HG03565 (cell line): Measurements from ENCODE around the gene RAB30.
"Not testable (repeated sequence)": the region's sequence is repeated elsewhere in the genome, so short reads cannot be mapped to it uniquely, and the experiment has no call there.

Experiments used
- ATAC-seq: cut with Tn5 transposase; IDR thresholded peaks from one replicate; pipeline ENCODE4 v1.9.1; 2021; ENCODE audit warnings: mild to moderate bottlenecking, moderate library complexity; ENCODE audit not compliant: unreplicated experiment

Gene RAB30

GRCh38 chr11:83011333-83012167 is 60.1 kb downstream of the RAB30 start:
- ATAC-seq: no peak

GRCh38 chr11:83009999-83010398 is 61.7 kb downstream of the RAB30 start:
- ATAC-seq: no peak

- ATAC-seq: not testable (repeated sequence)
These were observed 62.6 kb downstream of the RAB30 start for GRCh38 chr11:83009136-83009535.

- no peak for ATAC-seq
These were observed 63.1 kb downstream of the RAB30 start for GRCh38 chr11:83008581-83008923.

- ATAC-seq: no peak
These were observed 63.7 kb downstream of the RAB30 start for GRCh38 chr11:83007909-83008580.

- no peak for ATAC-seq
These were observed 64.2 kb downstream of the RAB30 start for GRCh38 chr11:83007477-83007876.

GRCh38 chr11:83006877-83007330 is 64.8 kb downstream of the RAB30 start:
- peak; percentile 75 for ATAC-seq

- no peak for ATAC-seq
These were observed 66.7 kb downstream of the RAB30 start for GRCh38 chr11:83004746-83005556.

GRCh38 chr11:83002522-83002921 is 69.2 kb downstream of the RAB30 start:
- no peak for ATAC-seq

GRCh38 chr11:83002053-83002452 is 69.6 kb downstream of the RAB30 start:
- no peak for ATAC-seq

GRCh38 chr11:83000381-83000780 is 71.3 kb downstream of the RAB30 start:
- no peak for ATAC-seq

- no peak for ATAC-seq
These were observed 72.5 kb downstream of the RAB30 start for GRCh38 chr11:82999232-82999631.

GRCh38 chr11:82998697-82999096 is 73.0 kb downstream of the RAB30 start:
- ATAC-seq: no peak

GRCh38 chr11:82996966-82997606 is 74.6 kb downstream of the RAB30 start:
- ATAC-seq: peak; percentile 84

- ATAC-seq: peak; percentile 37
These were observed 75.8 kb downstream of the RAB30 start for GRCh38 chr11:82995754-82996398.

GRCh38 chr11:82995235-82995634 is 76.5 kb downstream of the RAB30 start:
- no peak for ATAC-seq

GRCh38 chr11:82994604-82995230 is 77.0 kb downstream of the RAB30 start:
- no peak for ATAC-seq

GRCh38 chr11:82992223-82992622 is 79.5 kb downstream of the RAB30 start:
- ATAC-seq: no peak

GRCh38 chr11:82989628-82990404 is 81.9 kb downstream of the RAB30 start:
- ATAC-seq: no peak
